GM21737 (cell line): ENCODE measurements around the gene ARL4A.
A peak's percentile ranks its signal among the peaks of the same experiment; 100 is the strongest.
"Not testable (repeated sequence)": the region's sequence is repeated elsewhere in the genome, so short reads cannot be mapped to it uniquely, and the experiment has no call there.

Experiments used
- ATAC-seq: cut with Tn5 transposase; IDR thresholded peaks from one replicate; pipeline ENCODE4 v1.9.1; 2021; ENCODE audit warnings: mild to moderate bottlenecking, moderate library complexity; ENCODE audit not compliant: unreplicated experiment

ARL4A gene

GRCh38 chr7:12686891-12687717 is at the start of gene ARL4A:
ARL4A (plus strand) TSS chr7:12687633; CDS start chr7:12688255, 622 bp downstream.
- peak; percentile 83 for ATAC-seq

GRCh38 chr7:12637819-12638592 is 49.4 kb upstream of the ARL4A start:
- ATAC-seq: peak; percentile 58

GRCh38 chr7:12638851-12639456 is 48.5 kb upstream of the ARL4A start:
- ATAC-seq: no peak

- no peak for ATAC-seq
Measured at GRCh38 chr7:12640299-12641096, 46.9 kb upstream of the ARL4A start.

- ATAC-seq: no peak
Measured at GRCh38 chr7:12641196-12641595, 46.2 kb upstream of the ARL4A start.

GRCh38 chr7:12642508-12642907 is 44.9 kb upstream of the ARL4A start:
- ATAC-seq: no peak

GRCh38 chr7:12643001-12643643 is 44.3 kb upstream of the ARL4A start:
- no peak for ATAC-seq

GRCh38 chr7:12643644-12644043 is 43.8 kb upstream of the ARL4A start:
- ATAC-seq: no peak

GRCh38 chr7:12645212-12645611 is 42.2 kb upstream of the ARL4A start:
- ATAC-seq: not testable (repeated sequence)

- no peak for ATAC-seq
Measured at GRCh38 chr7:12646139-12646538, 41.3 kb upstream of the ARL4A start.

GRCh38 chr7:12647364-12648219 is 39.8 kb upstream of the ARL4A start:
- ATAC-seq: no peak

GRCh38 chr7:12648704-12649261 is 38.6 kb upstream of the ARL4A start:
- no peak for ATAC-seq

- ATAC-seq: no peak
Measured at GRCh38 chr7:12649348-12649747, 38.1 kb upstream of the ARL4A start.

GRCh38 chr7:12650080-12650479 is 37.4 kb upstream of the ARL4A start:
- ATAC-seq: no peak

- ATAC-seq: no peak
Measured at GRCh38 chr7:12653110-12653509, 34.3 kb upstream of the ARL4A start.

- ATAC-seq: no peak
Measured at GRCh38 chr7:12653518-12653917, 33.9 kb upstream of the ARL4A start.

GRCh38 chr7:12655161-12655560 is 32.3 kb upstream of the ARL4A start:
- no peak for ATAC-seq

- not testable (repeated sequence) for ATAC-seq
Measured at GRCh38 chr7:12660423-12660822, 27.0 kb upstream of the ARL4A start.

GRCh38 chr7:12660986-12661385 is 26.4 kb upstream of the ARL4A start:
- not testable (repeated sequence) for ATAC-seq
